Lower leg skin (tissue), 4 donors: ENCODE data around the gene SPATA19. TPM values are rescaled to one million over a fixed set of nuclear protein-coding genes. Genes with fewer than 3 reads are reported as not detected.
A peak's percentile ranks its signal among the peaks of the same experiment; 100 is the strongest.

ENCODE experiments used
- DNase-seq, 2 donors: peaks; one replicate each; pipeline ENCODE4 v3.0.0-alpha.2; 2019; ENCODE audit warnings: low spot score in 2 of 2
- H3K4me3 ChIP-seq: fragments of 200-600 bp; sonication (generic); 2 replicates; pipeline ENCODE4 v1.5.1; 2017; ENCODE audit warnings: mild to moderate bottlenecking, low read depth; ENCODE audit not compliant: poor library complexity, severe bottlenecking
- CTCF ChIP-seq, 3 donors: fragments of 450-650 bp; IDR thresholded peaks; one replicate each; pipeline ENCODE4 v1.5.1; 2016; ENCODE audit warnings: antibody characterized with exemption in 3 of 3, mild to moderate bottlenecking in 3 of 3, moderate library complexity in 2 of 3
- POLR2A ChIP-seq, 2 donors: fragments of 450-650 bp; IDR thresholded peaks; one replicate each; pipeline ENCODE4 v1.6.1; 2016 to 2017; ENCODE audit warnings: antibody characterized with exemption in 2 of 2, mild to moderate bottlenecking in 1 of 2, moderate library complexity in 1 of 2
- WGBS, 2 donors: methylation state at CpG; one replicate each; pipeline ENCODE4 v1.1.5; 2018; 5-methylcytosine and 5-hydroxymethylcytosine counted together
- intact Hi-C: fragments of 100-400 bp; cut with DNase I; formaldehyde crosslinking; loops from one replicate; pipeline ENCODE4 v1.15.0; 2023; ENCODE audit warnings: low total_unique reads
- total RNA-seq, 4 donors: library from RNA; depleted of rRNA; stranded (reverse); fragments of >200 nt; gene quantifications; one replicate each; pipeline ENCODE4 v1.1.0, GENCODE V29; 2016

Gene SPATA19
- total RNA-seq, 4 donors from 2014 or later = not detected

- no peak for TF ChIP-seq CTCF (IDR thresholded peaks at IDR 0.05)
- TF ChIP-seq POLR2A (IDR thresholded peaks at IDR 0.05) = no peak
- 36 to 48% methylated on average over 11 of the region's 11 CpGs for WGBS, 2 donors
- DNase-seq = peak in 1 of 2 donors; percentile 74
- intact Hi-C loops = loop anchor here (10.0 kb wide), 1 partner anchor 700 kb away; no protein-coding TSS in a partner anchor
- no peak overlapping the region for H3K4me3 ChIP-seq
These were observed 10.4 kb downstream of the SPATA19 start for GRCh38 chr11:133834682-133835592.

GRCh38 chr11:133833898-133834681, 11.2 kb downstream of the SPATA19 start:
- intact Hi-C loops = loop anchor here (10.0 kb wide), 1 partner anchor 699 kb away; no protein-coding TSS in a partner anchor
- TF ChIP-seq POLR2A (IDR thresholded peaks at IDR 0.05) = no peak
- no peak for TF ChIP-seq CTCF (IDR thresholded peaks at IDR 0.05)
- DNase-seq = peak in 1 of 2 donors; percentile 71
- WGBS, 2 donors = 80 to 87% methylated on average over 16 to 17 of the region's 17 CpGs
- no peak overlapping the region for H3K4me3 ChIP-seq

GRCh38 chr11:133832991-133833897, 12.1 kb downstream of the SPATA19 start:
- DNase-seq = peak in 1 of 2 donors; percentile 77
- 46 to 89% methylated on average over 60 of the region's 86 CpGs for WGBS, 2 donors
- TF ChIP-seq POLR2A (IDR thresholded peaks at IDR 0.05) (no peak), CTCF (IDR thresholded peaks at IDR 0.05) (no peak)
- no peak overlapping the region for H3K4me3 ChIP-seq
- intact Hi-C loops = loop anchor here (10.0 kb wide), 1 partner anchor 698 kb away; no protein-coding TSS in a partner anchor

- no peak overlapping the region for H3K4me3 ChIP-seq
- no peak for TF ChIP-seq CTCF (IDR thresholded peaks at IDR 0.05)
- no peak for TF ChIP-seq POLR2A (IDR thresholded peaks at IDR 0.05)
- DNase-seq = peak in 1 of 2 donors; percentile 72
- 25 to 84% methylated on average over 39 to 53 of the region's 53 CpGs for WGBS, 2 donors
- intact Hi-C loops = loop anchor here (10.0 kb wide), 1 partner anchor 698 kb away; no protein-coding TSS in a partner anchor
These were observed 13.0 kb downstream of the SPATA19 start for GRCh38 chr11:133832096-133832990.
